K562 (cell line): ENCODE measurements around the gene DDX54. TPM values are rescaled to one million over a fixed set of nuclear protein-coding genes. Genes with fewer than 3 reads are reported as not detected.

Source experiments
- ATAC-seq: fragments of 200-7000 bp; cut with Tn5 transposase; 3 replicates; pipeline ENCODE4 v1.9.1; 2020; ENCODE audit warnings: moderate library complexity
- BruUV-seq: library from RNA; stranded (reverse); fragments of 400-500 nt; replicated peaks from 2 replicates; lab custom pipeline; 2021; lab: Mats Ljungman, UMichigan
- CTCF ChIA-PET: fragments of 300-600 bp; formaldehyde crosslinking; extraction: SDS; loops from one replicate; lab custom pipeline; 2021; ENCODE audit warnings: low intra/inter-chr PET ratio; lab: Yijun Ruan, JAX
- POLR2A ChIA-PET: fragments of 300-600, 350-650 bp; sonication (Branson Sonifier 250); formaldehyde crosslinking; extraction: SDS; loops from one replicate; lab custom pipeline; 2021; ENCODE audit warnings: antibody characterized with exemption, inconsistent platforms; lab: Yijun Ruan, JAX
- DNase-seq, 4 experiments: peaks; one replicate each; pipeline versions ENCODE4 v3.0.0 to v3.0.0-alpha.2; 2011 to 2018; ENCODE audit warnings: low spot score in 3 of 4, mixed read lengths in 3 of 4; ENCODE audit errors: extremely low read depth in 1 of 4
- FAIRE-seq: peaks from 2 replicates; lab custom pipeline; 2011; peaks lifted over from hg19 to GRCh38; lab: Jason Lieb, UNC
- H2AFZ ChIP-seq: 2 replicates; pipeline ENCODE4 v1.6.0; 2011; ENCODE audit warnings: low read depth, low read length, control low read depth, inconsistent platforms
- H3K27ac ChIP-seq: fragments of 200-600 bp; 3 replicates; pipeline ENCODE4 v1.8.0; 2011; ENCODE audit warnings: low read depth, mild to moderate bottlenecking, control low read depth, inconsistent platforms, low read length, moderate library complexity, mixed read lengths; ENCODE audit errors: extremely low read depth
- H3K27me3 ChIP-seq, 2 experiments: fragments of 300-600 bp in 1 of 2; 2 replicates in 1 of 2; 3 replicates in 1 of 2; pipeline versions ENCODE4 v1.6.0 to v1.8.0; 2011; ENCODE audit warnings: inconsistent platforms in 2 of 2, low read length in 2 of 2, mild to moderate bottlenecking in 1 of 2, mixed read lengths in 1 of 2, moderate library complexity in 1 of 2; ENCODE audit not compliant: control insufficient read depth in 2 of 2, insufficient read depth in 2 of 2
- H3K36me3 ChIP-seq: fragments of 300-600 bp; 3 replicates; pipeline ENCODE4 v1.8.0; 2011; ENCODE audit warnings: mild to moderate bottlenecking, low read length, inconsistent platforms; ENCODE audit not compliant: control insufficient read depth, insufficient read depth
- H3K4me1 ChIP-seq, 2 experiments: fragments of 200-600 bp in 1 of 2; replicated peaks in 1 of 2; 2 replicates in 1 of 2; 3 replicates in 1 of 2; pipeline versions ENCODE4 v1.5.1 to v1.8.0; 2011; ENCODE audit warnings: inconsistent platforms in 2 of 2, low read length in 2 of 2, mild to moderate bottlenecking in 1 of 2, mixed read lengths in 1 of 2, moderate library complexity in 1 of 2; ENCODE audit not compliant: control insufficient read depth in 2 of 2, insufficient read depth in 2 of 2
- H3K4me2 ChIP-seq: 2 replicates; pipeline ENCODE4 v1.6.1; 2011; ENCODE audit warnings: low read length, control low read depth, inconsistent platforms, mixed read lengths; ENCODE audit not compliant: insufficient read depth
- H3K4me3 ChIP-seq: fragments of 200-600 bp; sonication (generic), shearing (Covaris generic); 2 replicates; pipeline ENCODE4 v1.5.1; 2016; ENCODE audit warnings: control low read depth, inconsistent platforms
- H3K79me2 ChIP-seq: fragments of 200-600 bp; 3 replicates; pipeline ENCODE4 v1.8.0; 2011; ENCODE audit warnings: low read length, inconsistent platforms; ENCODE audit not compliant: control insufficient read depth, insufficient read depth
- H3K9ac ChIP-seq, 2 experiments: 2 replicates each; pipeline versions ENCODE4 v1.6.0 to v1.6.1; 2011; ENCODE audit warnings: low read depth in 2 of 2, low read length in 2 of 2, control low read depth in 1 of 2, inconsistent platforms in 1 of 2, mild to moderate bottlenecking in 1 of 2, mixed read lengths in 1 of 2; ENCODE audit not compliant: insufficient read depth in 1 of 2
- H3K9me1 ChIP-seq: one replicate; pipeline ENCODE4 v1.6.0; 2011; ENCODE audit warnings: inconsistent platforms, mild to moderate bottlenecking, low read length, moderate library complexity; ENCODE audit not compliant: control insufficient read depth, insufficient read depth
- H3K9me3 ChIP-seq: replicated peaks from 2 replicates; pipeline ENCODE4 v1.5.1; 2011; ENCODE audit warnings: low read depth, low read length, inconsistent platforms; ENCODE audit not compliant: control insufficient read depth, insufficient read depth
- H4K20me1 ChIP-seq: replicated peaks from 2 replicates; pipeline ENCODE4 v1.6.1; 2011; ENCODE audit warnings: low read length, inconsistent platforms, mixed read lengths; ENCODE audit not compliant: control insufficient read depth, insufficient read depth
- CSDE1 ChIP-seq, 2 experiments: fragments of 450-650 bp; IDR thresholded peaks; 2 replicates each; pipeline ENCODE4 v1.6.1; 2016; ENCODE audit warnings: mild to moderate bottlenecking in 1 of 2
- HIVEP1 ChIP-seq: fragments of 250-450 bp; sonication (Bioruptor Pico); IDR thresholded peaks from 2 replicates; pipeline ENCODE4 v1.4.0; 2020; ENCODE audit warnings: mild to moderate bottlenecking
- JUN ChIP-seq, 2 experiments: sonication (generic) in 1 of 2; formaldehyde crosslinking in 1 of 2; IDR thresholded peaks; 2 replicates each; pipeline versions ENCODE4 v1.6.1 to v1.8.0; 2012 to 2022; ENCODE audit warnings: borderline replicate concordance in 2 of 2, mild to moderate bottlenecking in 2 of 2, improper control_type of control experiment in 1 of 2, low read depth in 1 of 2, low read length in 1 of 2, missing genetic modification reagents in 1 of 2
- YY1 ChIP-seq, 3 experiments: IDR thresholded peaks; 2 replicates each; pipeline ENCODE4 v1.6.1; 2011; ENCODE audit warnings: low read length in 2 of 3, mild to moderate bottlenecking in 2 of 3, moderate library complexity in 2 of 3, borderline replicate concordance in 1 of 3, control low read depth in 1 of 3, low read depth in 1 of 3; ENCODE audit not compliant: insufficient read depth in 3 of 3, insufficient replicate concordance in 2 of 3, control insufficient read depth in 1 of 3, insufficient read length in 1 of 3; ENCODE audit errors: extremely low read depth in 1 of 3
- ZBTB7A ChIP-seq: IDR thresholded peaks from 2 replicates; pipeline ENCODE4 v1.6.1; 2011; ENCODE audit warnings: low read depth, mild to moderate bottlenecking, low read length, moderate library complexity, borderline replicate concordance; ENCODE audit not compliant: control insufficient read depth
- ZKSCAN1 ChIP-seq: fragments of 150-350 bp; IDR thresholded peaks from 2 replicates; pipeline ENCODE4 v1.6.1; 2016; ENCODE audit warnings: low read depth, low read length
- ZNF354B ChIP-seq: fragments of 250-450 bp; sonication (Bioruptor Pico); IDR thresholded peaks from 2 replicates; pipeline ENCODE4 v1.4.0; 2020
- WGBS: fragments of 100-300 bp; shearing (Covaris generic); methylation state at CpG from one replicate; pipeline ENCODE4 v1.1.6; 2016; ENCODE audit warnings: low coverage, mixed read lengths; ENCODE audit not compliant: insufficient coverage; ENCODE audit errors: missing lambda C conversion rate; 5-methylcytosine and 5-hydroxymethylcytosine counted together
- in situ Hi-C: fragments of 300-500 bp; cut with MboI; formaldehyde crosslinking; loops from 4 replicates; pipeline ENCODE4 v1.15.0; 2018; ENCODE audit warnings: inconsistent platforms, mixed read lengths
- intact Hi-C: fragments of 100-400 bp; cut with micrococcal nuclease; formaldehyde crosslinking; loops from 2 replicates; pipeline ENCODE4 v1.14.2; 2022
- polyA plus RNA-seq, 8 experiments: library from polyadenylated mRNA; depleted of rRNA in 4 of 8; stranded (reverse) in 5 of 8; unstranded in 3 of 8; fragments of >200 nt; fragmentation: Nextera tagmentation in 2 of 8; fragmentation: Illumina TruSeq in 1 of 8; extraction: Ambion mirVana in 2 of 8; extraction: Trizol in 1 of 8; gene quantifications; 2 replicates each; pipeline versions ENCODE4 v1.2.1 to v1.2.3, GENCODE V29; 2011 to 2014; ENCODE audit warnings: inconsistent platforms in 1 of 8, missing spikeins in 1 of 8
- total RNA-seq, 7 experiments: library from RNA; depleted of rRNA in 6 of 7; stranded (reverse); fragments of >200 nt in 6 of 7; fragmentation: Illumina TruSeq in 2 of 7; extraction: Trizol in 2 of 7; gene quantifications; 2 replicates each; pipeline versions ENCODE4 v1.2.1 to v1.2.3, GENCODE V29; 2011 to 2021; ENCODE audit warnings: low replicate concordance in 1 of 7
- TF ChIP-seq, protein P1 (sequence below): fragments of 450-650 bp; formaldehyde crosslinking; IDR thresholded peaks from 2 replicates; pipeline ENCODE4 v1.4.0; 2020; ENCODE audit warnings: mild to moderate bottlenecking, mixed read lengths
- TF ChIP-seq, protein P2 (sequence below): sonication (generic); IDR thresholded peaks from 2 replicates; pipeline ENCODE4 v1.6.1; 2016

The DDX54 gene
- total and polyA plus RNA-seq, 9 of the 15 experiments (the other 6 are each of a cell fraction or from before 2014, with no cell fraction given): 1.4 to 135 (median 51.4) TPM

GRCh38 chr12:113200021-113200797, 14.9 kb upstream of the DDX54 start:
- H3K27ac ChIP-seq: no peak overlapping the region
- no TSS peak for BruUV-seq
- intact Hi-C loops: no loop called here
- no peaks in the 10 kb centered on the region for H3K79me2 ChIP-seq
- H3K9me3 ChIP-seq: no peaks in the 10 kb centered on the region
- ChIA-PET POLR2A (interaction anchor here (0.6 kb wide), 1 partner anchor 10 kb away, joined by 3 read pairs; no protein-coding TSS in a partner anchor), CTCF (no interaction called here)
- H2AFZ ChIP-seq: no peak overlapping the region
- H3K4me1 ChIP-seq: peaks cover 12% of the 10 kb centered on the region in 2 experiments; a peak in 4 of 5 replicates
- no peaks in the 10 kb centered on the region for H3K9me1 ChIP-seq
- H4K20me1 ChIP-seq: peaks cover 4% of the 10 kb centered on the region; the same call in 1 of the 2 replicates
- no peak for FAIRE-seq
- TF ChIP-seq, protein P1, sequence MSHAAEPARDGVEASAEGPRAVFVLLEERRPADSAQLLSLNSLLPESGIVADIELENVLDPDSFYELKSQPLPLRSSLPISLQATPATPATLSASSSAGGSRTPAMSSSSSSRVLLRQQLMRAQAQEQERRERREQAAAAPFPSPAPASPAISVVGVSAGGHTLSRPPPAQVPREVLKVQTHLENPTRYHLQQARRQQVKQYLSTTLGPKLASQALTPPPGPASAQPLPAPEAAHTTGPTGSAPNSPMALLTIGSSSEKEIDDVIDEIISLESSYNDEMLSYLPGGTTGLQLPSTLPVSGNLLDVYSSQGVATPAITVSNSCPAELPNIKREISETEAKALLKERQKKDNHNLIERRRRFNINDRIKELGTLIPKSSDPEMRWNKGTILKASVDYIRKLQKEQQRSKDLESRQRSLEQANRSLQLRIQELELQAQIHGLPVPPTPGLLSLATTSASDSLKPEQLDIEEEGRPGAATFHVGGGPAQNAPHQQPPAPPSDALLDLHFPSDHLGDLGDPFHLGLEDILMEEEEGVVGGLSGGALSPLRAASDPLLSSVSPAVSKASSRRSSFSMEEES (CRISPR knock-in tag): no peak
- TF ChIP-seq JUN (IDR thresholded peaks at IDR 0.05; ENCODE audit: borderline replicate concordance, low read depth, low read length) (no peak), JUN (CRISPR knock-in tag; IDR thresholded peaks at IDR 0.05; ENCODE audit: borderline replicate concordance) (no peak), ZBTB7A (no peak), ZKSCAN1 (no peak), CSDE1 (IDR thresholded peaks at IDR 0.05) (no peak), HIVEP1 (CRISPR knock-in tag) (no peak), YY1 (IDR thresholded peaks at IDR 0.05; ENCODE audit: borderline replicate concordance in 1 of 3, control insufficient read depth in 1 of 3, extremely low read depth in 1 of 3, insufficient read depth in 3 of 3, insufficient read length in 1 of 3, insufficient replicate concordance in 2 of 3, low read depth in 1 of 3, low read length in 2 of 3) (no peak), ZNF354B (CRISPR knock-in tag) (no peak)
- TF ChIP-seq, protein P2, sequence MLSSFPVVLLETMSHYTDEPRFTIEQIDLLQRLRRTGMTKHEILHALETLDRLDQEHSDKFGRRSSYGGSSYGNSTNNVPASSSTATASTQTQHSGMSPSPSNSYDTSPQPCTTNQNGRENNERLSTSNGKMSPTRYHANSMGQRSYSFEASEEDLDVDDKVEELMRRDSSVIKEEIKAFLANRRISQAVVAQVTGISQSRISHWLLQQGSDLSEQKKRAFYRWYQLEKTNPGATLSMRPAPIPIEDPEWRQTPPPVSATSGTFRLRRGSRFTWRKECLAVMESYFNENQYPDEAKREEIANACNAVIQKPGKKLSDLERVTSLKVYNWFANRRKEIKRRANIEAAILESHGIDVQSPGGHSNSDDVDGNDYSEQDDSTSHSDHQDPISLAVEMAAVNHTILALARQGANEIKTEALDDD: no peak
- no peak overlapping the region for H3K4me2 ChIP-seq
- DNase-seq: peak in 1 of 4 experiments; percentile 5
- ATAC-seq: no peak
- peak overlapping the region in 1 of 2 experiments; percentile 41; a peak in 1 of 4 replicates for H3K9ac ChIP-seq
- H3K27me3 ChIP-seq: no peaks in the 10 kb centered on the region
- no peak overlapping the region for H3K4me3 ChIP-seq
- in situ Hi-C loops: no loop called here
- no peaks in the 10 kb centered on the region for H3K36me3 ChIP-seq
- 60% methylated on average over 10 of the region's 12 CpGs for WGBS
